GM21717 (cell line): ENCODE data around the gene CDK13.
A peak's percentile ranks its signal among the peaks of the same experiment; 100 is the strongest.
"Not testable (repeated sequence)": the region's sequence is repeated elsewhere in the genome, so short reads cannot be mapped to it uniquely, and the experiment has no call there.

Experiments used
- ATAC-seq: cut with Tn5 transposase; IDR thresholded peaks from one replicate; pipeline ENCODE4 v1.9.1; 2021; ENCODE audit warnings: mild to moderate bottlenecking, moderate library complexity; ENCODE audit not compliant: unreplicated experiment

CDK13 gene

DNA sequence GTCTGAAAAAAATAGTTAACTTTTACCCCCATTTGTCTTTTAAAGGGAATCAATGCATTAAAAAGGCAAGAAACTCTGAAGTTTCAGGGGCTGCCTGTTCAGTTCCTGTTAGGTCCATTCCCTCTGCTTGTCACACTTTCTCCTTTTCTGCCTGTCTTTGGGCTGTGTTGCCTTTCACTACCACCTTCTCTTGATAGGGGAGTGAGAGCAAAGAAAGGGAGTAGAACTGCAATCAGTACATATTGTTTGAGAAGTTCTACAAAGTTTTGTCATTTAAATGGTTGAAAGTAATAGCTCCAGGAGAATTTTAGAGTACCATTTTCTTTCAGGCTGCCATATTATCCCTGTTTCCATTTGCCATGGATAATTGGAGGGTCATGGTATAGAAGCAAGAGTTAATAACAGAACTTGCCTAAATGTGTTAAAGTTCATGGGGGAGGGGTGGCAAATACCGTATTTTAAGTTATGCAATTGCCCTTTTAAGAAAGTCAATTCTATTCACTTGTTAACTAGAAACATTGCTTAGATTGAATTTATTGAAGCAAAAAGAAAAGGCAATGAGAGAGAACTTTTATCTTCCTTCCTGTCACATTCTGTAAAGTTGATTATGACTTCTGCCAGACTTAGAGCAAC is 145.8 kb downstream of the CDK13 start:
- no peak for ATAC-seq

DNA sequence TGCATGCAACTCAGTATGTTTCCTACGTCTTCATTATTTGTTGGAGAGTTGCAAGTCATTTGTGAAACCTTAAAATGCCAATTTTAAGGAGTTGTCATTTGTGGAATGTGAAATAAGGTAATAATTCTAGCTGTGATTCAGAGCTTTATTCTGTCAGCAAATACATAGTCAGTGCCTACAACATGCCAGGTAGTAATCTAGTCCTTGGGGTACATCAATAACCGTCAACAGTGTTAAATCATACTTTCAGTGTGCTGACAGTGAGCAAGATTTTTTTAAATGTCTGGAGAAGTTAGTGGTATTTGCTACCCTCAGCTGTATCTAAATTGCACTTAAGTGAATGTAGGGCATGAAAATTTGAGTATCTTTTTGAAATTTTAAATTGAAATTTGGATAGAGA is 147.7 kb downstream of the CDK13 start:
- no peak for ATAC-seq

DNA sequence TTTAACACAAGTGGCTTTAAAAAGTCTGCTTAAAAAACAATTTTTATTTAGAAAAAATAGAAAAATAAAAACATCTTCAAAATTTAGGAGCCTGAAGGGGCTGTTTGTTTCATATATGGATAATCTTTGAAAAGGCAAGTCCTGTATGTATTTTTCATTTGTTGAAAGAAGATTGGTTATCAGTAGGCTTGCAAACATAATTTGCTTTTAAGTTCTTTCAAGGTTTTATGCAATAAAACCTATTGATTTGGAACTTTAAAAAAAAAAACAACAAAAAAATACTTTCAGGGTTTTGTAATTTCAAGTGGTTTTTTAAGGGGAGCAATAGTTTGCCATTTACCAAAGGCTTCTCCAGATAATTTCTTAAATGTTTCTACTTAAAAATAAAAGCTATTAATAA is 148.8 kb downstream of the CDK13 start:
- ATAC-seq, result no peak

DNA sequence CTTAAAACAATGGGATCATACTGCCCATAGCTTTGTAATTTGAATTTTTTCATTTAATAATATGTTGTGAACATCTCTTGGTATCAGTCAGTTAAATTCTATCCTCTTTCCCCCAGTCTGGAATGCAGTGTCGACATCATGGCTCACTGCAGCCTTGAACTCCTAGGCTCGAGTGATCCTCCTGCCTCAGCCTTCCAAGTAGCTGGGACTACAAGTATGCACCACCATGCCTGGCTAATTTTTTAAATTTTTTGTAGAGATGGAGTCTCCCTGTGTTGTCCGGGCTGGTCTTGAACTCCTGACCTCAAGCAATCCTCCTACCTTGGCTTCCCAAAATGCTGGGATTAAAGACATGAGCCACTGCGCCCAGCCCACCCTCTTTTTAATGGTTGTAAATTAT is 149.8 kb downstream of the CDK13 start:
- ATAC-seq, result no peak

DNA sequence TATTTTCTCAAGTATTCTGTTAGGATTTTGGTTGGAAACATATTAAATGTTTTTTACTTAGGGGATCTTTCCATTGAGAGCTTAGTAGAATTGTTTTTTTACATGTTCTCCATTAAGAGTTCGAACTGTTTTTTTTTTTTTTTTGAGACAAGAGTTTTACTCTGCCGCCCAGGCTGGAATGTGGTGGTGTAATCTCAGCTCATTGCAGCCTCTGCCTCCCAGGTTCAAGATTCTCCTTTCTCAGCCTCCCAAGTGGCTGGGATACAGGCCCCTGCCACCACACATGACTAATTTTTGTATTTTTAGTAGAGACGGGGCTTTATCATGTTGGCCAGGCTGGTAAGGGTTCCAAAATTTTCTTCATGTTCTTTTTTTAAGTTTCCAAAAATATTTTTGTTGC is 151.1 kb downstream of the CDK13 start:
- no peak for ATAC-seq

DNA sequence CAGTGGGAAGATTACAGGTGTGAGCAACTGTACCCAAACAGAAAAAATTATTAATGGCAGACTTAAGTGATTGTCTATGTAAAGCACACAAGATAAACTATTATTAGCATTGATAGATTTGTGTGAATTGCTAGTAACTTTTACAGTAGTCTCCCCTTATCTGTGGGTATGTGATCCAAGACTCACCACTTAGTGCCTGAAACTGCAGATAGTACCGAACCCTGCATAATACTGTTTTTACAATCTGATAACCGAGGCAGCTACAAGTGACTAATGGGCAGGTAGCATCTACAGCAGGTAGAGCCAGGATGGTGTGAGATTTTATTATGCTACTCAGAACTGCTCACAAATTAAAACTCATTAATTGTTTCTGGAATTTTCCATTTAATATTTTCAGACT is 152.8 kb downstream of the CDK13 start:
- no peak for ATAC-seq

DNA sequence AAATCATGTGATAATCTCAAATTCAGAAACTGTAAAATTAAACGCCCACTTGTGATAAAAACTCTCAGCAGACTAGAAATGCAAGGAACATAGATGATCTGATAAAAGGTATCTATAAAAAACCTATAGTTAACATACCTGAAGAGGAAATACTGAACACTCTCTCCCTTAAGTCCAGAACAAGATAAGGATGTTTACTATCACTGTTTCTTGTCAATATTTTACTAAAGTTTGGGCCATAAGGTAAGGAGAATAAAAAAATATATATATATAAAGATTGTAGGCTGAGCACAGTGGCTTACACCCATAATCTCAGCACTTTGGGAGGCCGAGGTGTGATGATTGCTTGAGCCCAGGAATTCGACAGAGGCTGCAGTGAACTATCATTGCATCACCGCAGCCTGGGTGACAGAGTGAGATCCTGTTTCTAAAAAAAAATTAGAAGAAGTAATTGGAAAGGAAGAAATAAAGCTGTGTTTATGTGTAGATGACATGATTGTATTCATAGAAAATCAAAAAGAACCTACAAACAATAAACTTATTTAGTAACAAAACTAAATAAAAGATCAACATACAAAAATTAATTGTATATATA is 155.9 kb downstream of the CDK13 start:
- no peak for ATAC-seq

DNA sequence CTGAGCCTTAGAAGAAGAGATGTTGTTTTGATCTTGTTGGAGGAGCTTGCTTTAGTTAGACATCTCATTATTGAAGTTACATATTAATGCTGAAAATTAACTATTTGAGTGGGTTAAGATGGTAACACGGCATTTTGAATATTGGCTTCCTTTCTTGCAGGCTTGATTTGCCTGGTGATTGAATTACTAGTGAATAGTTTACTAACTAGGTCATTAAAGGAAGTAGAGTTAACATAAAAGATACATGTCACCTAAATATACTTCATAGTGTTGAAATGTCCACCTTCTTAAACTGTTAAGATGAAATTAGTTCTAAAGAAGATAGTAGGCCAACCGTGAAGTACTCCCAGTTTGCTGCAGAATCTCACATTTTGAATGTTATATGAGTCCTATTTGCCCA is 165.9 kb downstream of the CDK13 start:
- ATAC-seq, result no peak

DNA sequence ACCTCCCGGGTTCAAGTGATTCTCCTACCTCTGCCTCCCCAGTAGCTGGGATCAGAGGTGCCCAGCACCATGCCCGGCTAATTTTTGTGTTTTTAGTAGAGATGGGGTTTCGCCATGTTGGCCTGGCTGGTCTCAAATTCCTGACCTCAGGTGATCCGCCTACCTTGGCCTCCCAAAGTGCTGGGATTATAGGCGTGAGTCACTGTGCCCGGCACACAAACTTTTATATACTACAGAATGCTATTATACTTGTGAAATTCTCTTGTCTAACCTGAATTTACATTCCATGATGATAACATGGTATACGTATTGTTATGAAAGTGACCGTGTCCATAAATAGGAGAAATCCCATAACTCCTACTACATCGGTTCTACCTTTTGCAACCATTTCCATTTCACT is 167.1 kb downstream of the CDK13 start:
- not testable (repeated sequence) for ATAC-seq

DNA sequence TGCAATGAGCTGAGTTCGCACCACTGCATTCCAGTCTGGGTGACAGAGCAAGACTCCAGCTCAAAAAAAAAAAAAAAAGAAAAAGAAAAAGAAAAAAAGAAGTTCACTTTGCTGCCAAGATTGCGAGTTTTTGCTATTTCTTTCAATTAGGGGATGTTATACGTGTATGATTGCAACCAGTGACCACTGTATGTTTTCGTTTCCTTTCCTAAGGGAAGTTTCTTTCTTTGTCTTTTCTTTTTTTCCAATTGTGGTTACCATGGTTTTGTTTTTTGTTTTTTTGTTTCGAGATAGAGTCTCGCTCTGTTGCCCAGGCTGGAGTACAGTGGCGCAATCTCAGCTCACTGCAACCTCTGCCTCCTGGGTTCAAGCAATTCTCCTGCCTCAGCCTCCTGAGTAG is 168.1 kb downstream of the CDK13 start:
- ATAC-seq, result not testable (repeated sequence)

DNA sequence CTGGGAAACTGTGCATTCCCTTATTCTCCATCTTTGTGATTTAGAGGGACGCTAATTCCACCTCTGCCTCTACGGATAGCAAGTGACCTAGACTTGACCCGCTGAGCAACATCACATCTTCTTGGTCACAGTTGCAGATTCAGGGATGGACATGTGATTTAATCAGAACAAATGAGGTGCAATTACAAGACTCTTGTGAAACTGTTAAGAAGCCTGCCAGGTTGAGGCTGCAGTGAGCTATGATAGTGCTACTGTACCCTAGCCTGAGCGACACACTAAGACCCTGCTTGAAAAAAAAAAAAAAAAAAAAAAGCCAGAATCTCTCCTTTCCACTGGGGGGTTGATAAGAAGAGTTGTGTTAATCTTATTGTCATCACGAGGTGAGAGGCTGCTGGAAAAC is 170.0 kb downstream of the CDK13 start:
- no peak for ATAC-seq

DNA sequence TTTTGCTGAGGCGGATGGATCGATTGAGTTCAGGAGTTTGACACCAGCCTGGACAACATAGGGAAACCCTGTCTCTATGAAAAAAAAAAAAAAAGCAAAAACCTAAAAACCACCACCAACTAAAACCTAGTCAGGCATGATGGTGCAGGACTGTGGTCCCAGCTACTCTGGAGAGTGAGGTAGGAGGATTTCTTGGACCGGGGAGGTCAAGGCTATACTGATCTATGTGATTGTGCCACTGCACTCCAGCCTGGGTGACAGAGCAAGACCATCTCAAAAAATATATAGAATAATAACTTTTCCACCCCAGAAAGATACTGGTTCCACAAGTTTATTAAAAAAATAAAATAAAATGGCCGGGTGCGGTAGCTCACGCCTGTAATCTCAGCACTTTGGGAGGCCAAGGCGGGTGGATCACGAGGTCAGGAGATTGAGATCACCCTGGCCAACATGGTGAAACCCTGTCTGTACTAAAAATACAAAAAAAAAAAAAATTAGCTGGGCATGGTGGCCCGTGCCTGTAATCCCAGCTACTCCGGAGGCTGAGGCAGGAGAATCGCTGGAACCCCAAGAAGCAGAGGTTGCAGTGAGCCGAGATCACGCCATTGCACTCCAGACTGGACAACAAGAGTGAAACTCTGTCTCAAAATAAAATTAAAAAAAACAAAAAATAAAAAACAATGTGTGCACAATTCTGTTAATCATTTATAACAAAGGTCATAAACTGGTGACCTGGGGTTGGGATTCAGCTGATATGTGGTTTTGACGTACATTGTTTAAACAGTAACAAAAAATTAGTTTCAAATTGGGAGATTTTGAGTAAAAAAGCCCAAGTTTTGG is 172.3 kb downstream of the CDK13 start:
- ATAC-seq, result not testable (repeated sequence)

DNA sequence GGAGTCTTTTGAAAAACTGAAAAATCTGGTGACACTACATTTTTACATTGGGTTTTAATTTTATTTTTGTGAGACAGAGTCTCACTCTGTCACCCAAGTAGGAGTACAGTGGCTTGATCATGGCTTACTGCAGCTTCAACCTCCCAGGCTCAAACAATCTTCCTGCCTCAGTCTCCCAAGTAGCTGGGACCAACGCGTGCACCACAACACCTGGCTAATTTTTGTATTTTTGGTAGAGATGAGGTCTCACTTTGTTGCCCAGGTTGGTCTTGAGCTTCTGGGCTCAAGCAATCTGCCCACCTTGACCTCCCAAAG is 172.8 kb downstream of the CDK13 start:
- ATAC-seq, result no peak

DNA sequence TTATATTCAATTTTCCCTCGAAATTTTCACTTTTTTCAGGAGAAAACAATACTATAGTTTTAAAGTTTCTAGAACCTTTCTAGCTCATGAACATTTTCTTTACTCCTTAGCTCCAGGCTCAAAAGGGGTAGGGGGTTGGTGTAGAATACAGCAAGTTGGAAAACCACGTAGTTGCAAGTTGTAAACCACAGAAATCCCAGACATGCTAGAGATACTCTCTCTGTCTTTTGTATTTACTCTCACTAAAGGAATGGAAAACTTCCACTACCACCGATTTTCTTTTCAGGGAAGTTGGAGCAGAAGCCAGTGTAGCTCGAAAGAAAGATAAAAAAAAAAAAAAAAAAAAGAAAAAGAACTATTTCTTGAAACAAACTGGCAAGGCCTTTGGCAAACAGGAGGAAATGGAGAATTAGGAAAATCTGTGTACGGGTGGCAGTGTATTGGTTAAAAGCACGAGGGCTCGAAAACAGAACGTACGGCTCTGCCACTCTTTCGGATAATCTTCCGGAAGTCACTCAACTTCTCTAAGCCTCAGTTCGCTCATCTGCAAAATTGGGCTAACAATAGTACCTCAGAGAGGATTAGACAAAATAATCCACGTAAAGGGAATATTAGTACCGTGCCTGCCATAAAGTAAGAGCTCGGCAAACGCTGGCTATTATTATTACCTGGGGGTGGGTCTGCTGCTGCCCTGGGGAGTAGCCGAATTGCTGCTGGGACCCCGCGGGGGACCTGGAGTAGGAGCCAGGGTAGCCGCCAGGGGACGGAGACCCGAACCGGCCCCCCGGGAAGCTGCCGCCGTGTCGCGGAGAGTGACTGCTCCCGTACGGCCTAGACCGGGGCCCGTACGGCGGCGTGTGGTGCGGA is 183.7 kb downstream of the CDK13 start:
- peak; percentile 13 for ATAC-seq

DNA sequence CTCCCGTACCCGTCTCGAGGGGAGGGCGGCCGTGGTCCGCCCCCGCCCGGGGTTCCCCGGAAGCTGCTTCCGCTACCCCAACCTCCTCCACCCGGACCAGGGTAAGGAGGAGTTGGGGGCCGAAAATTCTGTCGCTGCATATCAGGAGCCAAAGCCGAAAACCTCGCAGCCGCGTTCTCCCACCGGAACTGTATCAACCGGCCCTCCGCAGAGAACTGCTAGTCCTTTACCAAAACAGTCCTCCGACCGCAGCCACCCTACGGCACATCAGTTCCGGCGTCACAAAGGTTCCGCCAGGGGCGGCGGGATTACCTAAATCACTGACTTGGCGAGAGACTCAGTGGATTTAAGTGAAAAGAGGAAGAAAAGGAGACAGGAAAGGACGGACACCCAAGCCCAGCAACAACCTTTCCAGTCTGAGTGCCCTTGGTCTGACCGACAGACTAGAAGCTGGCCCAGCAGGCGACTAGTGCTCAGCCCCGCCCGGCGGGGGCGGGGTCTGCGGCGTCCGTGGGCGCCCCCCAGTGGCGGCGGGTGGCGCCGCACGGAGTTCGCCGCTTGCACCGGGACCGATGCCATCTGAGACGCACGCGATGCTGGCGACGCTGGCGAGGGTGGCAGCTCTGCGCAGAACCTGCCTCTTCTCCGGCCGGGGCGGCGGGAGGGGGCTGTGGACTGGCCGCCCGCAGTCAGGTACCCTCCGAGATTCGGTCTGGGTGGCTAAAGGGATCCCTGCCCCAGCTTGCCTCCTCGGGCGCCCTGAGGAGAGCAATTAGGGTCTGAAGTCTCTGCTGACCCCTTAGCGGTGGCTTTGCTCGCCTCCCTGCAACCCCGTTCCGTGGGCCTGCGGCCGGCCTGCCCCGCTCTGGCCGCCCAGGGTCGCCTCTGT is 184.6 kb downstream of the CDK13 start, which contains the start of the genes MPLKIP and SUGCT:
TSS of gene MPLKIP (minus strand) at position 195 of the 889 bp plus-strand sequence. CDS start at position 140, 55 bp downstream.
TSS of gene SUGCT (plus strand) at position 578 of the 889 bp plus-strand sequence.
- ATAC-seq, result peak; percentile 89

DNA sequence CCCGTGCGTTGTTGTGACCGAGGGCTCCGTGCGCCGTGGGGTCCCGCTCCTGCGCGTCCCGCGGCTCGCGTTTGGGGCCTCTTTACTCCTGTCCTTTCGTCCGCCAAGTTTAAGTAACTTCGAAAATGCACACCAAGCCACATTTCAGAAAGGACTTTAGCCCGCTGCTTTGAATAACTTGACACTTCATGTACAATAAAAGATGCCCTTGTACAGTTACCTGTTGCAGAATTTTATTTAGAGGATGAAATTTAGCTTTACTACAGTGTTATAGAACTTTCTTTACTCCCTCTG is 185.2 kb downstream of the CDK13 start:
- ATAC-seq, result no peak

DNA sequence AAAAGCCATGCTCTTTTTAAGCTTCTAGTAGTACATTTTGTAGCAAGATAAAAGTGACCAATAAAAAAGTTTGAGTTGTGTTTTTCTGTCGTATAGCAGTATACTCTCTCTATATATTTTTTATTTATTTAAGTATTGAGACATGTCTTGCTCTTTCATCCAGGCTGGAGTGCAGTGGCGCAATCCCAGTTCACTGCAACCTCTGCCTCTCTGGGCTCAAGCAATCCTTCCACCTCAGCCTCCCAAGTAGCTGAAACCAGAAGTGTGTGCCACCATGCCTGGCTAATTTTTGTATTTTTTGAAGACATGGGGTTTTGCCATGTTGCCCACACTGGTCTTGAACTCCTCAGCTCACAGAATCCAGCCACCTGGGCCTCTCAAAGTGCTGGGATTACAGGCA is 187.5 kb downstream of the CDK13 start:
- ATAC-seq, result no peak

DNA sequence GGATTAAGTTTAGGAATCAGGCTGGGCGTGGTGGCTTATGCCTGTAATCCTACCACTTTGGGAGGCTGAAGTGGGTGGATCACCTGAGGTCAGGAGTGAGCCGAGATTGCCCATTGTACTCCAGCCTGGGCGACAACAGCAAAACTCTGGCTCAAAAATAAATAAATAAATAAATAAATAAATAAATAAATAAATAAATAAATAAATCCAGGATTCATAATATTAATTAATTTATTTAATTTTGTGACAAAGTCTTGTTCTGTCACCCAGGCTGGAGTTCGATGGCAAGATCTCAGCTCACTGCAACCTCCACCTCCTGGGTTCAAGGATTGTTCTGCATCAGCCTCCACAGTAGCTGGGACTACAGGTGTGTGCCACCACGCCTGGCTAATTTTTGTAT is 188.9 kb downstream of the CDK13 start:
- ATAC-seq, result no peak

DNA sequence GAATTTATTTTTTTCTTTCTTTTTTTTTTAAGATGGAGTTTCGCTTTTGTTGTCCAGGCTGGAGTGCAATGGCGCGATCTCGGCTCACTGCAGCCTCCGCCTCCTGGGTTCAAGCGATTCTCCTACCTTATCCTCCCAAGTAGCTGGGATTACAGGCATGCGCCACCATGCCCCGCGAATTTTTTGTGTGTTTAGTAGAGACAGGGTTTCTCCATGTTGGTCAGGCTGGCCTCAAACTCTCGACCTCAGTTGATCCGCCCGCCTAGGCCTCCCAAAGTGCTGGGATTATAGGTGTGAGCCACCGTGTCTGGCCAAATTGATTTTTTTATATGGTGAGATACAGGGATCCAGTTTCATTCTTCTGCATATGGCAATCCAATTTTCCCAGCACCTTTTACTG is 189.8 kb downstream of the CDK13 start:
- not testable (repeated sequence) for ATAC-seq

DNA sequence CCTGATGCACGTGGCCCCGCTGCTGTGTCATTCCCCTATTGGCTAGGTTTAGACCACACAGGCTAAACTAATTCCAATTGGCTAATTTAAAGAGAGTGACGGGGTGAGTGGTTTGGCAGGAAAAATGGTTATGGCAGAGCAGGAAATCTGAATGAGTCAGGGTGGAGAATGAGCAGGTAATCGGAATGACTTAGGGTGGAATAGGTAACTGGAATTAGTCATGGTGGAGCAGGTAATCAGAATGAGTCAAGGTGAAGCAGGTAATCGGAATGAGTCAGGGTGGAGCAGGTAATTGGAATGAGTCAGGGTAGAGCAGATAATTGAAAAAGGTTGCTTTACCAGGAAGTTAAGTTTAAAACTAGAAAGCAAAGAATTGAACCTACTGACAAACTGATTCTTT is 191.9 kb downstream of the CDK13 start:
- not testable (repeated sequence) for ATAC-seq
